ENCODE data around the gene PTGFRN.

The PTGFRN gene

GRCh38 chr1:117020526-117021156, 110.9 kb downstream of the PTGFRN start:
- H3K27ac ChIP-seq (replicated peaks): no peak overlapping the region
- DNase-seq (ENCODE audit: low read depth in 1 of 2, low spot score in 1 of 2): no peak
- no peak for TF ChIP-seq GABPA (IDR thresholded peaks at IDR 0.05; ENCODE audit: low read depth)
- TF ChIP-seq REST (IDR thresholded peaks at IDR 0.05; ENCODE audit: insufficient replicate concordance, low read depth): no peak
- no peak for TF ChIP-seq SPI1 (IDR thresholded peaks at IDR 0.05; ENCODE audit: borderline replicate concordance, low read depth)
- no peak for TF ChIP-seq POLR2AphosphoS5 (IDR thresholded peaks at IDR 0.05; ENCODE audit: low read depth)
- no peak for TF ChIP-seq CTCF (IDR thresholded peaks at IDR 0.05; ENCODE audit: insufficient read depth, low read length)

GRCh38 chr1:117022114-117022513, 112.4 kb downstream of the PTGFRN start:
- H3K4me3 ChIP-seq (replicated peaks; ENCODE audit: insufficient read depth, low read length): no peak overlapping the region
- no peak overlapping the region for H3K27ac ChIP-seq (replicated peaks)
- TF ChIP-seq POLR2AphosphoS5 (IDR thresholded peaks at IDR 0.05; ENCODE audit: low read depth): no peak
- TF ChIP-seq REST (IDR thresholded peaks at IDR 0.05; ENCODE audit: insufficient replicate concordance, low read depth): no peak
- no peak for TF ChIP-seq GABPA (IDR thresholded peaks at IDR 0.05; ENCODE audit: low read depth)
- TF ChIP-seq SPI1 (IDR thresholded peaks at IDR 0.05; ENCODE audit: borderline replicate concordance, low read depth): no peak
- TF ChIP-seq CTCF (IDR thresholded peaks at IDR 0.05; ENCODE audit: insufficient read depth, low read length): no peak
- no peak for DNase-seq (ENCODE audit: low read depth in 1 of 2, low spot score in 1 of 2)
- no peaks in the 10 kb centered on the region for H3K27me3 ChIP-seq (ENCODE audit: insufficient read depth, poor library complexity, severe bottlenecking)

More at GRCh38 chr1:117020526-117021156, 110.9 kb downstream of the PTGFRN start:
- Histone ChIP-seq H3K27me3 (ENCODE audit: insufficient read depth, poor library complexity, severe bottlenecking) (no peaks in the 10 kb centered on the region), H3K4me3 (replicated peaks; ENCODE audit: insufficient read depth, low read length) (no peak overlapping the region)

GRCh38 chr1:117025568-117025967, 115.9 kb downstream of the PTGFRN start:
- TF ChIP-seq REST (IDR thresholded peaks at IDR 0.05; ENCODE audit: insufficient replicate concordance, low read depth) (no peak), GABPA (IDR thresholded peaks at IDR 0.05; ENCODE audit: low read depth) (no peak), SPI1 (IDR thresholded peaks at IDR 0.05; ENCODE audit: borderline replicate concordance, low read depth) (no peak), POLR2AphosphoS5 (IDR thresholded peaks at IDR 0.05; ENCODE audit: low read depth) (no peak), CTCF (IDR thresholded peaks at IDR 0.05; ENCODE audit: insufficient read depth, low read length) (no peak)
- H3K27ac ChIP-seq (replicated peaks): no peak overlapping the region
- no peak for DNase-seq (ENCODE audit: low read depth in 1 of 2, low spot score in 1 of 2)
- no peaks in the 10 kb centered on the region for H3K27me3 ChIP-seq (ENCODE audit: insufficient read depth, poor library complexity, severe bottlenecking)
- H3K4me3 ChIP-seq (replicated peaks; ENCODE audit: insufficient read depth, low read length): no peak overlapping the region
